GM23248 (cell line): ENCODE measurements around the gene BDNF.

Source experiments
- EZH2 ChIP-seq: fragments of 200-600 bp; sonication (generic); IDR thresholded peaks from 2 replicates; pipeline ENCODE4 v1.6.1; 2018; ENCODE audit warnings: antibody characterized with exemption, mild to moderate bottlenecking; ENCODE audit not compliant: insufficient read depth, poor library complexity, severe bottlenecking
- EZH2phosphoT487 ChIP-seq: fragments of 200-600 bp; sonication (generic); IDR thresholded peaks from 2 replicates; pipeline ENCODE4 v1.6.1; 2018; ENCODE audit warnings: antibody characterized with exemption, moderate library complexity, mild to moderate bottlenecking, low read depth; ENCODE audit not compliant: insufficient read depth

GRCh38 chr11:27726981-27727380, 26.7 kb upstream of the BDNF start:
- no peak for TF ChIP-seq EZH2
- TF ChIP-seq EZH2phosphoT487 = no peak
